A549 (cell line): Measurements from ENCODE around the gene ZBTB1.

Experiments used
- CEBPB ChIP-seq, 2 experiments: fragments of >200 bp in 1 of 2; sonication (Bioruptor Twin) in 1 of 2; formaldehyde crosslinking in 1 of 2; IDR thresholded peaks; 2 replicates each; pipeline ENCODE4 v1.6.1; 2012 to 2016
- CHD2 ChIP-seq: fragments of 150-350 bp; IDR thresholded peaks from 2 replicates; pipeline ENCODE4 v1.6.1; 2014; ENCODE audit warnings: low read length; ENCODE audit not compliant: partially characterized antibody
- HDAC2 ChIP-seq: fragments of 200-600 bp; sonication (generic); IDR thresholded peaks from 2 replicates; pipeline ENCODE4 v1.6.1; 2016
- MAFK ChIP-seq: fragments of 450-650 bp; IDR thresholded peaks from 2 replicates; pipeline ENCODE4 v1.6.1; 2014; ENCODE audit not compliant: partially characterized antibody
- POLR2A ChIP-seq: IDR thresholded peaks from 2 replicates; pipeline ENCODE4 v1.6.1; 2012; ENCODE audit warnings: mild to moderate bottlenecking, low read length
- RAD21 ChIP-seq, 2 experiments: fragments of >200 bp in 1 of 2; sonication (Bioruptor Twin) in 1 of 2; formaldehyde crosslinking in 1 of 2; IDR thresholded peaks in 1 of 2; conservative IDR thresholded peaks in 1 of 2; 2 replicates in 1 of 2; 3 replicates in 1 of 2; pipeline ENCODE4 v1.6.1; 2012 to 2018; ENCODE audit warnings: inconsistent platforms in 1 of 2
- RFX5 ChIP-seq: fragments of 450-650 bp; IDR thresholded peaks from 2 replicates; pipeline ENCODE4 v1.7.1; 2014; ENCODE audit warnings: antibody characterized with exemption, mild to moderate bottlenecking, moderate library complexity
- SMC3 ChIP-seq: fragments of >200 bp; sonication (Bioruptor Twin); formaldehyde crosslinking; IDR thresholded peaks from 3 replicates; pipeline ENCODE4 v1.6.1; 2018; ENCODE audit warnings: inconsistent platforms
- ZFP36 ChIP-seq: fragments of 450-650 bp; IDR thresholded peaks from 2 replicates; pipeline ENCODE4 v1.6.1; 2014; ENCODE audit warnings: borderline replicate concordance; ENCODE audit not compliant: partially characterized antibody
- TF ChIP-seq, protein P1 (sequence below): fragments of >200 bp; sonication (Bioruptor Twin); formaldehyde crosslinking; IDR thresholded peaks from 3 replicates; pipeline ENCODE4 v1.5.1; 2016
- TF ChIP-seq, protein P2 (sequence below): fragments of >200 bp; sonication (Bioruptor Twin); formaldehyde crosslinking; IDR thresholded peaks from 2 replicates; pipeline ENCODE4 v1.6.1; 2016
- TF ChIP-seq, protein P3 (sequence below): fragments of 200-600 bp; sonication (generic); IDR thresholded peaks from 2 replicates; pipeline ENCODE4 v1.6.1; 2016; ENCODE audit warnings: antibody characterized with exemption, mild to moderate bottlenecking, moderate library complexity
- TF ChIP-seq, protein P4 (sequence below): fragments of >200 bp; sonication (Bioruptor Twin); formaldehyde crosslinking; IDR thresholded peaks from 3 replicates; pipeline ENCODE4 v1.6.1; 2016

DNA sequence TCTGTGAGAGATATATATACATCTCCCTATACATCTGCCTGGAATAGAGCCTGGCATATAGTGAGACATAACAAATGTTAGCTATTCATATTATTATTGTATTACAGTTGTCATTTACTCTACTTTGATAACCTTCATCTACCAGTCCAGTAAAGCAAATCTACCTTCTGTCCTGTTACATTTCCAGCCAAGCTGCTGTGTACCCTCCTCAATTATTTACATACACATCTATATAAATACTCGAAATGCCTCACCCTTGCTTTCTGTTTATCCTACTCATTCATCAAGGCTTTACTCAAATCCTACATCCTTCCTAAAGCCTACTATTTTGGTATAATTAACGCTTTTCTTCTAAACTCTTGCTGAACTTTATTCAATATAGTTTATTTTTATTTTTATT, 8.7 kb downstream of the ZBTB1 start:
- no peak for TF ChIP-seq RAD21 (conservative IDR thresholded peaks at IDR 0.05 in 1 of 2, IDR thresholded peaks at IDR 0.05 in 1 of 2)
- no peak for TF ChIP-seq CEBPB (IDR thresholded peaks at IDR 0.05)
- TF ChIP-seq SMC3 = no peak
- TF ChIP-seq, protein P1, sequence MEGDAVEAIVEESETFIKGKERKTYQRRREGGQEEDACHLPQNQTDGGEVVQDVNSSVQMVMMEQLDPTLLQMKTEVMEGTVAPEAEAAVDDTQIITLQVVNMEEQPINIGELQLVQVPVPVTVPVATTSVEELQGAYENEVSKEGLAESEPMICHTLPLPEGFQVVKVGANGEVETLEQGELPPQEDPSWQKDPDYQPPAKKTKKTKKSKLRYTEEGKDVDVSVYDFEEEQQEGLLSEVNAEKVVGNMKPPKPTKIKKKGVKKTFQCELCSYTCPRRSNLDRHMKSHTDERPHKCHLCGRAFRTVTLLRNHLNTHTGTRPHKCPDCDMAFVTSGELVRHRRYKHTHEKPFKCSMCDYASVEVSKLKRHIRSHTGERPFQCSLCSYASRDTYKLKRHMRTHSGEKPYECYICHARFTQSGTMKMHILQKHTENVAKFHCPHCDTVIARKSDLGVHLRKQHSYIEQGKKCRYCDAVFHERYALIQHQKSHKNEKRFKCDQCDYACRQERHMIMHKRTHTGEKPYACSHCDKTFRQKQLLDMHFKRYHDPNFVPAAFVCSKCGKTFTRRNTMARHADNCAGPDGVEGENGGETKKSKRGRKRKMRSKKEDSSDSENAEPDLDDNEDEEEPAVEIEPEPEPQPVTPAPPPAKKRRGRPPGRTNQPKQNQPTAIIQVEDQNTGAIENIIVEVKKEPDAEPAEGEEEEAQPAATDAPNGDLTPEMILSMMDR = no peak
- TF ChIP-seq POLR2A = no peak
- TF ChIP-seq, protein P2, sequence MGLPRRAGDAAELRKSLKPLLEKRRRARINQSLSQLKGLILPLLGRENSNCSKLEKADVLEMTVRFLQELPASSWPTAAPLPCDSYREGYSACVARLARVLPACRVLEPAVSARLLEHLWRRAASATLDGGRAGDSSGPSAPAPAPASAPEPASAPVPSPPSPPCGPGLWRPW = no peak
- no peak for TF ChIP-seq CHD2
- no peak for TF ChIP-seq ZFP36
- TF ChIP-seq HDAC2 = no peak
- no peak for TF ChIP-seq RFX5
- TF ChIP-seq, protein P3, sequence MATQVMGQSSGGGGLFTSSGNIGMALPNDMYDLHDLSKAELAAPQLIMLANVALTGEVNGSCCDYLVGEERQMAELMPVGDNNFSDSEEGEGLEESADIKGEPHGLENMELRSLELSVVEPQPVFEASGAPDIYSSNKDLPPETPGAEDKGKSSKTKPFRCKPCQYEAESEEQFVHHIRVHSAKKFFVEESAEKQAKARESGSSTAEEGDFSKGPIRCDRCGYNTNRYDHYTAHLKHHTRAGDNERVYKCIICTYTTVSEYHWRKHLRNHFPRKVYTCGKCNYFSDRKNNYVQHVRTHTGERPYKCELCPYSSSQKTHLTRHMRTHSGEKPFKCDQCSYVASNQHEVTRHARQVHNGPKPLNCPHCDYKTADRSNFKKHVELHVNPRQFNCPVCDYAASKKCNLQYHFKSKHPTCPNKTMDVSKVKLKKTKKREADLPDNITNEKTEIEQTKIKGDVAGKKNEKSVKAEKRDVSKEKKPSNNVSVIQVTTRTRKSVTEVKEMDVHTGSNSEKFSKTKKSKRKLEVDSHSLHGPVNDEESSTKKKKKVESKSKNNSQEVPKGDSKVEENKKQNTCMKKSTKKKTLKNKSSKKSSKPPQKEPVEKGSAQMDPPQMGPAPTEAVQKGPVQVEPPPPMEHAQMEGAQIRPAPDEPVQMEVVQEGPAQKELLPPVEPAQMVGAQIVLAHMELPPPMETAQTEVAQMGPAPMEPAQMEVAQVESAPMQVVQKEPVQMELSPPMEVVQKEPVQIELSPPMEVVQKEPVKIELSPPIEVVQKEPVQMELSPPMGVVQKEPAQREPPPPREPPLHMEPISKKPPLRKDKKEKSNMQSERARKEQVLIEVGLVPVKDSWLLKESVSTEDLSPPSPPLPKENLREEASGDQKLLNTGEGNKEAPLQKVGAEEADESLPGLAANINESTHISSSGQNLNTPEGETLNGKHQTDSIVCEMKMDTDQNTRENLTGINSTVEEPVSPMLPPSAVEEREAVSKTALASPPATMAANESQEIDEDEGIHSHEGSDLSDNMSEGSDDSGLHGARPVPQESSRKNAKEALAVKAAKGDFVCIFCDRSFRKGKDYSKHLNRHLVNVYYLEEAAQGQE = no peak
- TF ChIP-seq, protein P4, sequence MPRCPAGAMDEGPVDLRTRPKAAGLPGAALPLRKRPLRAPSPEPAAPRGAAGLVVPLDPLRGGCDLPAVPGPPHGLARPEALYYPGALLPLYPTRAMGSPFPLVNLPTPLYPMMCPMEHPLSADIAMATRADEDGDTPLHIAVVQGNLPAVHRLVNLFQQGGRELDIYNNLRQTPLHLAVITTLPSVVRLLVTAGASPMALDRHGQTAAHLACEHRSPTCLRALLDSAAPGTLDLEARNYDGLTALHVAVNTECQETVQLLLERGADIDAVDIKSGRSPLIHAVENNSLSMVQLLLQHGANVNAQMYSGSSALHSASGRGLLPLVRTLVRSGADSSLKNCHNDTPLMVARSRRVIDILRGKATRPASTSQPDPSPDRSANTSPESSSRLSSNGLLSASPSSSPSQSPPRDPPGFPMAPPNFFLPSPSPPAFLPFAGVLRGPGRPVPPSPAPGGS = no peak
- no peak for TF ChIP-seq MAFK
